Neural cell (in vitro differentiated cells): ENCODE results near the gene COLEC12.

Source experiments
- EP300 ChIP-seq: fragments of 450-650 bp; conservative IDR thresholded peaks from 2 replicates; pipeline ENCODE4 v1.6.1; 2014; ENCODE audit warnings: antibody characterized with exemption, mild to moderate bottlenecking, moderate library complexity; ENCODE audit not compliant: poor library complexity, severe bottlenecking
- EZH2 ChIP-seq: fragments of 200-600, 300-800 bp; shearing (Covaris generic), sonication (generic); IDR thresholded peaks from 2 replicates; pipeline ENCODE4 v1.6.1; 2014; ENCODE audit warnings: antibody characterized with exemption, low read length, borderline replicate concordance, mild to moderate bottlenecking; ENCODE audit not compliant: insufficient read depth, poor library complexity, severe bottlenecking
- POLR2AphosphoS5 ChIP-seq: IDR thresholded peaks from 2 replicates; pipeline ENCODE4 v1.6.1; 2012
- RAD21 ChIP-seq: fragments of 450-650 bp; conservative IDR thresholded peaks from 2 replicates; pipeline ENCODE4 v1.6.1; 2014; ENCODE audit warnings: antibody characterized with exemption, mild to moderate bottlenecking, moderate library complexity
- REST ChIP-seq: IDR thresholded peaks from 2 replicates; pipeline ENCODE4 v1.6.1; 2012; ENCODE audit warnings: borderline replicate concordance
- TAF1 ChIP-seq: IDR thresholded peaks from 2 replicates; pipeline ENCODE4 v1.6.1; 2012; ENCODE audit warnings: low read depth
- TF ChIP-seq, protein P1 (sequence below): fragments of 450-650 bp; IDR thresholded peaks from 2 replicates; pipeline ENCODE4 v1.5.1; 2014; ENCODE audit warnings: antibody characterized with exemption, mild to moderate bottlenecking, moderate library complexity; ENCODE audit not compliant: poor library complexity, severe bottlenecking

GRCh38 chr18:490024-490366 lies 10.5 kb downstream of the COLEC12 start:
- no peak for TF ChIP-seq EP300
- no peak for TF ChIP-seq POLR2AphosphoS5
- TF ChIP-seq, protein P1, sequence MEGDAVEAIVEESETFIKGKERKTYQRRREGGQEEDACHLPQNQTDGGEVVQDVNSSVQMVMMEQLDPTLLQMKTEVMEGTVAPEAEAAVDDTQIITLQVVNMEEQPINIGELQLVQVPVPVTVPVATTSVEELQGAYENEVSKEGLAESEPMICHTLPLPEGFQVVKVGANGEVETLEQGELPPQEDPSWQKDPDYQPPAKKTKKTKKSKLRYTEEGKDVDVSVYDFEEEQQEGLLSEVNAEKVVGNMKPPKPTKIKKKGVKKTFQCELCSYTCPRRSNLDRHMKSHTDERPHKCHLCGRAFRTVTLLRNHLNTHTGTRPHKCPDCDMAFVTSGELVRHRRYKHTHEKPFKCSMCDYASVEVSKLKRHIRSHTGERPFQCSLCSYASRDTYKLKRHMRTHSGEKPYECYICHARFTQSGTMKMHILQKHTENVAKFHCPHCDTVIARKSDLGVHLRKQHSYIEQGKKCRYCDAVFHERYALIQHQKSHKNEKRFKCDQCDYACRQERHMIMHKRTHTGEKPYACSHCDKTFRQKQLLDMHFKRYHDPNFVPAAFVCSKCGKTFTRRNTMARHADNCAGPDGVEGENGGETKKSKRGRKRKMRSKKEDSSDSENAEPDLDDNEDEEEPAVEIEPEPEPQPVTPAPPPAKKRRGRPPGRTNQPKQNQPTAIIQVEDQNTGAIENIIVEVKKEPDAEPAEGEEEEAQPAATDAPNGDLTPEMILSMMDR = no peak
- no peak for TF ChIP-seq TAF1
- no peak for TF ChIP-seq REST
- no peak for TF ChIP-seq EZH2
- no peak for TF ChIP-seq RAD21
